HepG2 (cell line): ENCODE measurements around the gene NGDN. TPM values are rescaled to one million over a fixed set of nuclear protein-coding genes. Genes with fewer than 3 reads are reported as not detected.

Experiments used
- ASH2L ChIP-seq: fragments of 300-600, 200-600 bp; sonication (generic); IDR thresholded peaks from 2 replicates; pipeline ENCODE4 v1.7.0; 2017; ENCODE audit warnings: low read depth, mild to moderate bottlenecking, moderate library complexity, mixed read lengths, low read length; ENCODE audit not compliant: insufficient read length
- CBX5 ChIP-seq: sonication (generic); formaldehyde crosslinking; IDR thresholded peaks from 2 replicates; pipeline ENCODE4 v1.4.0; 2020; ENCODE audit warnings: missing genetic modification reagents, borderline replicate concordance
- DNMT3B ChIP-seq: conservative IDR thresholded peaks from 2 replicates; pipeline ENCODE4 v1.6.1; 2016; ENCODE audit warnings: missing biosample characterization, control low read depth
- EHMT2 ChIP-seq: fragments of 200-600 bp; sonication (generic); IDR thresholded peaks from 2 replicates; pipeline ENCODE4 v1.7.0; 2017; ENCODE audit warnings: antibody characterized with exemption, low read depth, low read length, borderline replicate concordance
- FOXA3 ChIP-seq: IDR thresholded peaks from 2 replicates; pipeline ENCODE4 v1.6.1; 2016; ENCODE audit warnings: missing genetic modification reagents, missing compliant biosample characterization
- FOXK1 ChIP-seq: sonication (generic); formaldehyde crosslinking; IDR thresholded peaks from 2 replicates; pipeline ENCODE4 v1.4.0; 2020; ENCODE audit warnings: low read depth, missing genetic modification reagents, borderline replicate concordance
- FOXO1 ChIP-seq: sonication (generic); formaldehyde crosslinking; IDR thresholded peaks from 2 replicates; pipeline ENCODE4 v1.4.0; 2020; ENCODE audit warnings: missing genetic modification reagents
- GATAD1 ChIP-seq: IDR thresholded peaks from 2 replicates; pipeline ENCODE4 v1.6.1; 2016; ENCODE audit warnings: missing genetic modification reagents, missing compliant biosample characterization
- HDAC2 ChIP-seq: sonication (generic); formaldehyde crosslinking; IDR thresholded peaks from 2 replicates; pipeline ENCODE4 v1.4.0; 2020; ENCODE audit warnings: missing genetic modification reagents
- KLF15 ChIP-seq: sonication (generic); formaldehyde crosslinking; IDR thresholded peaks from 2 replicates; pipeline ENCODE4 v1.8.1; 2023; ENCODE audit warnings: borderline replicate concordance, mild to moderate bottlenecking, inconsistent platforms, missing genetic modification reagents, mixed read lengths
- NCOR1 ChIP-seq: fragments of 200-600 bp; sonication (generic); IDR thresholded peaks from 2 replicates; pipeline ENCODE4 v1.7.0; 2017; ENCODE audit warnings: antibody characterized with exemption, low read length, borderline replicate concordance
- NONO ChIP-seq, 2 experiments: fragments of 450-650 bp in 1 of 2; sonication (generic) in 1 of 2; formaldehyde crosslinking in 1 of 2; IDR thresholded peaks in 1 of 2; conservative IDR thresholded peaks in 1 of 2; 2 replicates each; pipeline versions ENCODE4 v1.6.1 to v1.8.0; 2017 to 2022; ENCODE audit warnings: mild to moderate bottlenecking in 1 of 2, missing genetic modification reagents in 1 of 2, moderate library complexity in 1 of 2
- NR2F6 ChIP-seq, 2 experiments: IDR thresholded peaks; 2 replicates each; pipeline ENCODE4 v1.6.1; 2016; ENCODE audit warnings: antibody characterized with exemption in 1 of 2, mild to moderate bottlenecking in 1 of 2
- POGZ ChIP-seq: sonication (generic); formaldehyde crosslinking; IDR thresholded peaks from 2 replicates; pipeline ENCODE4 v1.4.0; 2020; ENCODE audit warnings: mild to moderate bottlenecking, missing genetic modification reagents
- PPARG ChIP-seq: conservative IDR thresholded peaks from 2 replicates; pipeline ENCODE4 v1.6.1; 2016; ENCODE audit warnings: missing biosample characterization, missing genetic modification reagents
- SNAI1 ChIP-seq: sonication (generic); formaldehyde crosslinking; IDR thresholded peaks from 2 replicates; pipeline ENCODE4 v1.5.0; 2020; ENCODE audit warnings: mild to moderate bottlenecking, missing genetic modification reagents, borderline replicate concordance
- SRY ChIP-seq: sonication (generic); formaldehyde crosslinking; IDR thresholded peaks from 2 replicates; pipeline ENCODE4 v1.8.0; 2022; ENCODE audit warnings: mild to moderate bottlenecking, missing genetic modification reagents
- TBP ChIP-seq: sonication (generic); formaldehyde crosslinking; IDR thresholded peaks from 2 replicates; pipeline ENCODE4 v1.5.0; 2020; ENCODE audit warnings: missing genetic modification reagents
- ZNF136 ChIP-seq: sonication (generic); formaldehyde crosslinking; IDR thresholded peaks from 2 replicates; pipeline ENCODE4 v1.8.1; 2022; ENCODE audit warnings: low read depth, mild to moderate bottlenecking, moderate library complexity, missing genetic modification reagents
- ZNF230 ChIP-seq: sonication (generic); formaldehyde crosslinking; IDR thresholded peaks from 2 replicates; pipeline ENCODE4 v1.4.0; 2020; ENCODE audit warnings: mild to moderate bottlenecking, missing genetic modification reagents
- ZNF577 ChIP-seq: sonication (generic); formaldehyde crosslinking; IDR thresholded peaks from 2 replicates; pipeline ENCODE4 v1.4.0; 2020; ENCODE audit warnings: mild to moderate bottlenecking, low read depth, missing genetic modification reagents, borderline replicate concordance
- ZNF605 ChIP-seq: sonication (generic); formaldehyde crosslinking; IDR thresholded peaks from 2 replicates; pipeline ENCODE4 v1.8.0; 2022; ENCODE audit warnings: mild to moderate bottlenecking, missing genetic modification reagents
- ZNF737 ChIP-seq: sonication (generic); formaldehyde crosslinking; IDR thresholded peaks from 2 replicates; pipeline ENCODE4 v1.5.0; 2020; ENCODE audit warnings: missing genetic modification reagents, mild to moderate bottlenecking, borderline replicate concordance
- polyA plus RNA-seq, 8 experiments: library from polyadenylated mRNA; depleted of rRNA in 3 of 8; stranded (reverse) in 7 of 8; unstranded in 1 of 8; fragments of >200 nt; fragmentation: Illumina TruSeq in 4 of 8; extraction: Trizol in 4 of 8; gene quantifications; 2 replicates each; pipeline versions ENCODE4 v1.2.1 to v1.2.3, GENCODE V29; 2011 to 2016; ENCODE audit warnings: low read depth in 4 of 8, missing spikeins in 1 of 8, mixed read lengths in 1 of 8; ENCODE audit not compliant: insufficient read depth in 1 of 8
- total RNA-seq, 5 experiments: library from RNA; depleted of rRNA; stranded (reverse); fragments of >200 nt; fragmentation: Illumina TruSeq; extraction: Trizol; gene quantifications; 2 replicates each; pipeline ENCODE4 v1.2.3, GENCODE V29; 2016; ENCODE audit warnings: low read depth in 1 of 5
- TF ChIP-seq, protein P1 (sequence below): IDR thresholded peaks from 2 replicates; pipeline ENCODE4 v1.6.1; 2016; ENCODE audit warnings: missing biosample characterization, missing genetic modification reagents, low read depth
- TF ChIP-seq, protein P2 (sequence below): sonication (generic); formaldehyde crosslinking; IDR thresholded peaks from 2 replicates; pipeline ENCODE4 v1.5.0; 2020; ENCODE audit warnings: missing genetic modification reagents
- TF ChIP-seq, protein P3 (sequence below): conservative IDR thresholded peaks from 2 replicates; pipeline ENCODE4 v1.6.1; 2018; ENCODE audit warnings: missing genetic modification reagents

Gene NGDN
- total and polyA plus RNA-seq, 2 of the 13 experiments (the other 11 are each of a cell fraction or from before 2014, with no cell fraction given): 154 to 216 TPM

DNA sequence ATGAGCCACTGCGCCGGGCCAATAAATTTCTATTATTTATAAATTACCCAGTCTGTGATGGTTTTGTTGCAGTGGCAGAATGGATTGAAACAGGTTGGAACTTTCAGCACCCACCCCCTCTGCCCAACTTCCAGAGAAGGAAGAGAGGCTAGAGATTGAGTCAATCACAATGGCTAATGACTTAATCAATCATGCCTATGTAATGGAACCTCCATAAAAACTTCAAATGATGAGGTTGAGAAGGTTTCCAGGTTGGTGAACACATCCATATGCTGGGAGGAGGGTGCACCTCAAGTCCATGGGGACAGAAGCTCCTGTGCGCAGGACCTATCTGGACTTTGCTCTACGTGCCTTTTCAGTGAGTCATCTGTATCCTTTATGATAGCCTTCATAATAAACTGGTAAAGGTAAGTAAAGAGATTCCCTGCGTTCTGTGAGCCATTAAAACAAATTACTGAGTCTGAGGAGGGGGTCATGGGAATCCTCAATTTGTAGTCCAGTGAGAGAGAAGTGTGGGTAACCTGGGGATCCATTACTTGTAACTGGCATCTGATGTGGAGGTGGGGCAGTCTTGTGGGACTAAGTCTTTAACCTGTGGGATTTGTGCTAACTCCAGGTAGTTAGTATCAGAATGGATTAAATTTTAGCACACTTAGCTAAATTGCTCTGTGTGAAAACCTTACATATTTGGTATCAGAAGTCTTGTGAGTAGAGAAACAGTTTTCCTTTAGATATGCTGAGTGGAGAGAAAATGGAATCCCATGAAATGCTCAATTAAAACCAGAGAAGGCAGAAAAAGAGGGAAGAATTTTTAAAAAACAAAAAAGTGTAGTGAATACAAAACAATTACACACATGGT, 11.7 kb upstream of the NGDN start (continued):
- TF ChIP-seq SNAI1 (CRISPR knock-in tag): no peak
- 0 out of 2 replicates have a peak, but pooled peaks have one; percentile 45 for TF ChIP-seq ZNF605
- TF ChIP-seq, protein P1, sequence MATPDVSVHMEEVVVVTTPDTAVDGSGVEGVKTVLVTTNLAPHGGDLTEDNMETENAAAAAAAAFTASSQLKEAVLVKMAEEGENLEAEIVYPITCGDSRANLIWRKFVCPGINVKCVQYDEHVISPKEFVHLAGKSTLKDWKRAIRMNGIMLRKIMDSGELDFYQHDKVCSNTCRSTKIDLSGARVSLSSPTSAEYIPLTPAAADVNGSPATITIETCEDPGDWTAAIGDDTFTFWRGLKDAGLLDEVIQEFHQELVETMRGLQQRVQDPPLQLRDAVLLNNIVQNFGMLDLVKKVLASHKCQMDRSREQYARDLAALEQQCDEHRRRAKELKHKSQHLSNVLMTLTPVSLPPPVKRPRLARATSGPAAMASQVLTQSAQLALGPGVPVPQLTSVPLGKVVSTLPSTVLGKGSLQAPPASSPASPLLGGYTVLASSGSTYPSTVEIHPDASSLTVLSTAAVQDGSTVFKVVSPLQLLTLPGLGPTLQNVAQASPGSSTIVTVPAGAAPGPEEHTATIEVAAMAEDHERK (CRISPR knock-in tag): no peak
- no peak for TF ChIP-seq KLF15 (CRISPR knock-in tag)
- TF ChIP-seq SRY (CRISPR knock-in tag): no peak
- TF ChIP-seq GATAD1: 0 out of 2 replicates have a peak, but pooled peaks have one; percentile 58
- peak; percentile 78 for TF ChIP-seq ASH2L
- no peak for TF ChIP-seq ZNF577 (CRISPR knock-in tag)
- TF ChIP-seq, protein P2, sequence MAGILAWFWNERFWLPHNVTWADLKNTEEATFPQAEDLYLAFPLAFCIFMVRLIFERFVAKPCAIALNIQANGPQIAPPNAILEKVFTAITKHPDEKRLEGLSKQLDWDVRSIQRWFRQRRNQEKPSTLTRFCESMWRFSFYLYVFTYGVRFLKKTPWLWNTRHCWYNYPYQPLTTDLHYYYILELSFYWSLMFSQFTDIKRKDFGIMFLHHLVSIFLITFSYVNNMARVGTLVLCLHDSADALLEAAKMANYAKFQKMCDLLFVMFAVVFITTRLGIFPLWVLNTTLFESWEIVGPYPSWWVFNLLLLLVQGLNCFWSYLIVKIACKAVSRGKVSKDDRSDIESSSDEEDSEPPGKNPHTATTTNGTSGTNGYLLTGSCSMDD (CRISPR knock-in tag): 0 out of 2 replicates have a peak, but pooled peaks have one; percentile 1
- TF ChIP-seq CBX5 (CRISPR knock-in tag): 0 out of 2 replicates have a peak, but pooled peaks have one; percentile 23
- TF ChIP-seq ZNF136 (CRISPR knock-in tag): peak; percentile 49; the same call in 1 of the 2 replicates
- TF ChIP-seq NONO (IDR thresholded peaks at IDR 0.05): no peak
- no peak for TF ChIP-seq NONO (CRISPR knock-in tag; conservative IDR thresholded peaks at IDR 0.05)
- peak; percentile 34; the same call in 1 of the 2 replicates for TF ChIP-seq FOXK1 (CRISPR knock-in tag)
- peak; percentile 13; the same call in 1 of the 2 replicates for TF ChIP-seq PPARG (CRISPR knock-in tag)
- TF ChIP-seq, protein P3, sequence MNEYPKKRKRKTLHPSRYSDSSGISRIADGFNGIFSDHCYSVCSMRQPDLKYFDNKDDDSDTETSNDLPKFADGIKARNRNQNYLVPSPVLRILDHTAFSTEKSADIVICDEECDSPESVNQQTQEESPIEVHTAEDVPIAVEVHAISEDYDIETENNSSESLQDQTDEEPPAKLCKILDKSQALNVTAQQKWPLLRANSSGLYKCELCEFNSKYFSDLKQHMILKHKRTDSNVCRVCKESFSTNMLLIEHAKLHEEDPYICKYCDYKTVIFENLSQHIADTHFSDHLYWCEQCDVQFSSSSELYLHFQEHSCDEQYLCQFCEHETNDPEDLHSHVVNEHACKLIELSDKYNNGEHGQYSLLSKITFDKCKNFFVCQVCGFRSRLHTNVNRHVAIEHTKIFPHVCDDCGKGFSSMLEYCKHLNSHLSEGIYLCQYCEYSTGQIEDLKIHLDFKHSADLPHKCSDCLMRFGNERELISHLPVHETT (CRISPR knock-in tag): no peak
- TF ChIP-seq POGZ (CRISPR knock-in tag): peak; percentile 53; the same call in 1 of the 2 replicates
- peak; percentile 57; the same call in 1 of the 2 replicates for TF ChIP-seq HDAC2 (CRISPR knock-in tag)
- no peak for TF ChIP-seq ZNF737 (CRISPR knock-in tag)
- peak; percentile 87 for TF ChIP-seq NCOR1
- 0 out of 2 replicates have a peak, but pooled peaks have one; percentile 36 for TF ChIP-seq DNMT3B (CRISPR knock-in tag)
- peak; percentile 62; the same call in 1 of the 2 replicates for TF ChIP-seq EHMT2
- TF ChIP-seq NR2F6 (IDR thresholded peaks at IDR 0.05): no peak
- peak; percentile 28; the same call in 1 of the 2 replicates for TF ChIP-seq NR2F6 (CRISPR knock-in tag; IDR thresholded peaks at IDR 0.05)
- TF ChIP-seq TBP (CRISPR knock-in tag): no peak
- TF ChIP-seq ZNF230 (CRISPR knock-in tag): no peak
- 0 out of 2 replicates have a peak, but pooled peaks have one; percentile 33 for TF ChIP-seq FOXA3
- TF ChIP-seq FOXO1 (CRISPR knock-in tag): peak; percentile 13; the same call in 1 of the 2 replicates
